ENCODE measurements around the gene MEGF6.
"Not testable (repeated sequence)": the region's sequence is repeated elsewhere in the genome, so short reads cannot be mapped to it uniquely, and the experiment has no call there.

Gene MEGF6

DNA sequence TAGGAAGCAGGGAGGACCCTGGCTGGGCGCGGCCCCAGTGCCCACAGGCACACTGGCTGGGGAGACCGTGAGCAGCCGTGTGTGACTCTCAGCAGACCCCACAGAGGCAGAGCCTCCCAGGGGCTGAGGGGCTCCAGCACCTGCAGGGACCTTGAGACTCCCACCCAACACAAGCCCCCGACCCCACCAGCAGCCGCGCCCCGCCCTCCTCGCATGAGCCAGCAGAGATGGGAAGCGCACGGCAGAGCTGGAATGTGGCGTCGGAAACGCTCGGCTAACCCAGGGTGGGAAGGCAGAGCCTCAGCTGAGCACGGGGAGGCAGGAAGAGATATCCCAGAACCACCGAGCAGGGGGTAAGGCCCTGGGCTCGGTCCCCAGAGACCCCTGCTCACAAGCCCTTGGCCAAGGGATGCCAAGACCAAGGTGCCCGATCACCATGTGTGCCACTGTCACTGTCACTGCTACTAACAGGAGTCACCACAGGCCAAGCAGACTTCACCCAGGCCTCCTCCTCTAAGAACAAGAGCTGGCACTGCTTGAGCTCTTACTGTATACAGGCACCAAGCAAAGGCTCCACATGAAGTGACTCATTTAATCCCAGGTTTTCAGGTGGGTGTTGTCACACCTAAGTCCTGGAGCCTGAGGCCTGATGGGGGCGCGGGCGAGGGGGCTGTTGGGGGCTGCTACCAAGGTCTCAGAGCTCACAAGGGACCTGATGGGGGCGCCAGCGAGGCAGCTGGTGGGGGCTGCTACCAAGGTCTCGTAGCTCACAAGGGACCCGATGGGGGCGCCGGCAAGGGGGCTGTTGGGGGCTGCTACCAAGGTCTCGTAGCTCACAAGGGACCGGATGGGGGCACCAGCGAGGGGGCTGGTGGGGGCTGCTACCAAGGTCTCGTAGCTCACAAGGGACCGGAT lies 20.1 kb downstream of the MEGF6 start:
- no peak for DNase-seq

- no peak for DNase-seq
These were observed 21.1 kb downstream of the MEGF6 start for GRCh38 chr1:3590139-3590763.

DNA sequence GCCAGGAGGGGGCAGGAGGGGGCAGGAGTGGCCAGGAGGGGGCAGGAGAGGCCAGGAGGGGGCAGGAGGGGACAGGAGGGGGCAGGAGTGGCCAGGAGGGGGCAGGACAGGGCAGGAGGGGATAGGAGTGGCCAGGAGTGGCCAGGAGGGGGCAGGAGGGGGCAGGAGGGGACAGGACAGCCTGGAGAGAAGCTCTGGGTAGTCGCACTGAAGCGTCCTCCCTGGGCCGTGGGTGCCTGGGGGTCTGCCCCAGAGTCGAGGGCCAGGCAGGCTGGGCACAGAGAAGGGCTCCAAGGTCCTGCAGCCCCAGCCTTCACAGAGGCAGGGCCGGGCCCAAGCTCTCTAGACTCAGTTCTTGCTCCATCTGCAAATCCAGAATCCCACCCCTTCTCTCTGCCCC lies 22.9 kb downstream of the MEGF6 start:
- DNase-seq: no peak

GRCh38 chr1:3586986-3587759 lies 24.1 kb downstream of the MEGF6 start:
- DNase-seq: no peak

- no peak for DNase-seq
These were observed 25.3 kb downstream of the MEGF6 start for GRCh38 chr1:3585940-3586568.

GRCh38 chr1:3585353-3585868 lies 25.9 kb downstream of the MEGF6 start:
- not testable (repeated sequence) for DNase-seq

GRCh38 chr1:3584915-3585314 lies 26.4 kb downstream of the MEGF6 start:
- DNase-seq: no peak

- DNase-seq: peak; percentile 74
These were observed 27.6 kb downstream of the MEGF6 start for GRCh38 chr1:3583751-3584150.

DNA sequence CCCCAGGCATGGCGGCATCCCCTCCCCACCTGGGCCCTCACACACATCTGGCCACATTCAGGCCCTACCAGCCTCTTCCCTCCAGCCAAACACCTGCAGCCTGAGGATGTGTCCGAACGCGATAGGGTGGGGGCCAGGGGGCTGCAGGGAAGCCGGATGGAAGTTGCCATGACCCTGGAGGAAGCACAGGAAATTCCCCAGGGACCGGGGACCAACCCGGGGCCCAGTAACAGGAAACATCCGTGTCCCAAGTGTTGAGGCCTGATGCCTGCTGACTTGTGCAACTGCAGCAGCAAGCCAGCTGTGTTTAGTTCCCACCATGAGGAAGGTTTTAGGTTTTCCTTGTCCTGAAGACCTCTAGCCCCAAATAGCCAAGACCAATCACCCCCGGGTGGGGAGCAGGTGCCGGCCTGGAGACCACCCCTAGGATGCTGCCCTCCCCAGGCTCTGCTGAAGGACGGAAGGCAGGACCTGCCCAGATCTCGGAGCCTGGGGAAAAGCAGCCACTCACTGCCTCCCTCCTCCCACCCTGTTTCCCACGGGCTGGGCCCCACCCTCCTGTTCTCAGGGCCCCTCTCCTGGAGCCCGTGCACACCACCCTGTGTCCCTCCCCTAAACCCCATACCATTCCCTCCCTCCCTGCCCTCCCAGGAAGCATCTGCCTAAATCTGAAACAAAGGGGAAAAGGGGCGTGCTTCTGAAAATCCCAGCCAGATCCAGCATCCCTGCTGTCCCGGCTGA lies 29.8 kb downstream of the MEGF6 start:
- DNase-seq: no peak

- no peak for DNase-seq
These were observed 31.1 kb downstream of the MEGF6 start for GRCh38 chr1:3580231-3580630.

DNA sequence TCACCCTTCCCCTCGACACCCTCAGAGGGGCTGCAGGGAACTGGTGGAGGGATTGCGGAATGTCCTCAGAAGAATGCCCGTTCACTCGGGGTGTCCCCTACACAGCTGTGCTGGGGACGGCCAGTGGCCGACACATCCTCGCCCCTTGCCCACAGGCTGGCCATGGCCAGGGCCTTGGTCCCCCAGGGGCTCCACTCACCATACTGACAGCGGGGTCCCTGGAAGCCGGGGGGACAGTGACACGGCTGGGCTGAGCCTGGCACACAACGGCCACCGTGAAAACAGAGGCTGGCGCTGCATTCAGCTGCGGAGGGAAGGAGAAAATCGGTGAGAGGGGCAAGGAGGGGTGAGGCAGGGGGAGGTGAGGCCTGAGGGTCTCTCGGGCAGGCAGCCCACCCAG lies 31.7 kb downstream of the MEGF6 start:
- DNase-seq: no peak

- DNase-seq: no peak
These were observed 32.4 kb downstream of the MEGF6 start for GRCh38 chr1:3578906-3579305.

- no peak for DNase-seq
These were observed 32.9 kb downstream of the MEGF6 start for GRCh38 chr1:3578433-3578805.

DNA sequence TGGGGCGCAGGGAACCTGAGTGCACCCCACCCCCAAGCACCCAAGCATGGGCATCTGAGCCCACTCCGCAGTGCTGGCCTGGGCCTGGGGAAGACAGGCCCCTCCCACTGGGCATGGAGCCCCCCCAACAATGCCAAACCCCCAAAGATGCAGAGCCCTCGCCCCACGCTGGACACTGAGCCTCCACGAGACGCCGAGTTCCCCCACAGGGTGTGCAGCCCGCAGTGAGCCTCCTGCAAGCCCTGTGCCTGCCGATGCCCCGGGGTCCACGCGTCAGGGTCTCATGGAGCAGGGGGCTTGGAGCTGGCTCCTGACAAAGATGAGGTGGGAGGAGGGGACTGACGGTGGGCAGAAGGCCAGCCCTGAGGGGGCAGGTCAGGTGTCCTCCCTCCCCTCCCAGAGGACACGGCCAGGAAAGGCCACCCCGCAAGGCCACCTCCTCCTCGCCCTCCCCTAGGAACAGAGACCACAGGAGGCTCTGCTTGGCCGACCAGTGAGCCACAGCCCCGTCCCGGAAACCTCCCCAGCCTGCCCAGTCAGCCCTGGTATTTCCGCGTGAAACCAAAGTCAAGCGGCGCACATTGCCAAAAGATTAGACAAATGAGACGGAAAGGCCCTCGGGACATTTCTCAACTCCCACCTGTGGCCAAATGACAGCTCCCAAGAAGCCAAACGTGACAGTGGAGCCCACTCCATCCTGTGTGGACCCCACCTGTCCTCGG lies 33.4 kb downstream of the MEGF6 start:
- DNase-seq: no peak

DNA sequence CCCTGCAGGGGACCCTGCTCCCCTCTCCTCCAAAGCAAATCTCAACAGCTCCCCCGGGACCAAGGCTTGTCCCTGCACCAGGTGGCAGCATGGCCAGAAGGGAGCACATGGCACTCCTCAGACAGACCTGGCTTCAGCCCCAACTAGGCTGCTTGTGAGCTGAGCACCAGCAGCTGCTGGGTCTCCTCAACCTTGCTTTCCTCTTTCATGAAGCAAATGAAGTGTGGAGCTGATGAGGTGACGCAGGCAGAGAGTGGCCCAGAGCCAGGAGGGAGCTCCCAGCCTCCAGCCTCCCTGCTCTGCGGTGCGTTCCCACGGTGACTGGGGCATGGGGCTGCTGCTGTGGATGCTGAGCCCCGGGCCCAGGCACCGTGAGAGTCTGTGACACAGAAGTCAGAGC lies 34.0 kb downstream of the MEGF6 start:
- DNase-seq: no peak

GRCh38 chr1:3575993-3576392 lies 35.3 kb downstream of the MEGF6 start:
- DNase-seq: no peak

- DNase-seq: not testable (repeated sequence)
These were observed 35.8 kb downstream of the MEGF6 start for GRCh38 chr1:3575515-3575914.

- DNase-seq: no peak
These were observed 37.8 kb downstream of the MEGF6 start for GRCh38 chr1:3573500-3573899.

DNA sequence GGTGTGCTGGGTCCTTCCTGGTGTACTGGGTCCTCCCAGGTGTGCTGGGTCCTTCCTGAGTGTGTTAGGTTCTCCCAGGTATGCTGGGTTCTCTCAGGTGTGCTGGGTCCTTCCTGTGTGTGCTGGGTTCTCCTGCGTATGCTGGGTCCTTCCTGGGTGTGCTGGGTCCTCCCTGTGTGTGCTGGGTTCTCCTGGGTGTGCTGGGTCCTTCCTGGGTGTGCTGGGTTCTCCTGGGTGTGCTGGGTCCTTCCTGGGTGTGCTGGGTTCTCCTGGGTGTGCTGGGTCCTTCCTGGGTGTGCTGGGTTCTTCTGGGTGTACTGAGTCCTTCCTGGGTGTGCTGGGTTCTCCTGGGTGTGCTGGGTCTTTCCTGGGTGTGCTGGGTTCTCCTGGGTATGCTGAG lies 38.7 kb downstream of the MEGF6 start:
- DNase-seq: not testable (repeated sequence)

DNA sequence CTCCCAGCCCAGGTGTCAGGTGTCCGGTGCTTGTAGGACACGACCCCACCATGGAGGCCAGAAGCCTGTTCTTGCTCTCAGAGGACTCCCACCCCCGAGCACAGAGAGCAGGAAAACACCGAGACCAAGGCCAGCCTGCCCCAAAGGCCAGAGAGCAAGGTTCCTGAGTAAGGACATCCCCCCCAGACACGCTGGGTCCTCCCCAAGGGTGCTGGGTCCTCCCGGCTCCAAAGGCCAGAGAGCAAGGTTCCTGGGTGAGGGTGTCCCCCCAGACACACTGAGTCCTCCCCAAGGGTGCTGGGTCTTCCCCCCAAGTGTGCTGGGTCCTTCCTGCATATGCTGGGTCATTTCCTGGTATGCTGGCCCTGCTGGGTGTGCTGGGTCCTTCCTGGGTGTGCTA lies 40.0 kb downstream of the MEGF6 start:
- no peak for DNase-seq
